K562 (cell line): Measurements from ENCODE around the gene CD74. TPM values are rescaled to one million over a fixed set of nuclear protein-coding genes. Genes with fewer than 3 reads are reported as not detected.

Experiments used
- ATAC-seq: fragments of 200-7000 bp; cut with Tn5 transposase; 3 replicates; pipeline ENCODE4 v1.9.1; 2020; ENCODE audit warnings: moderate library complexity
- BruUV-seq: library from RNA; stranded (reverse); fragments of 400-500 nt; replicated peaks from 2 replicates; lab custom pipeline; 2021; lab: Mats Ljungman, UMichigan
- CTCF ChIA-PET: fragments of 300-600 bp; formaldehyde crosslinking; extraction: SDS; loops from one replicate; lab custom pipeline; 2021; ENCODE audit warnings: low intra/inter-chr PET ratio; lab: Yijun Ruan, JAX
- POLR2A ChIA-PET: fragments of 300-600, 350-650 bp; sonication (Branson Sonifier 250); formaldehyde crosslinking; extraction: SDS; loops from one replicate; lab custom pipeline; 2021; ENCODE audit warnings: antibody characterized with exemption, inconsistent platforms; lab: Yijun Ruan, JAX
- DNase-seq, 4 experiments: peaks; one replicate each; pipeline versions ENCODE4 v3.0.0 to v3.0.0-alpha.2; 2011 to 2018; ENCODE audit warnings: low spot score in 3 of 4, mixed read lengths in 3 of 4; ENCODE audit errors: extremely low read depth in 1 of 4
- FAIRE-seq: peaks from 2 replicates; lab custom pipeline; 2011; peaks lifted over from hg19 to GRCh38; lab: Jason Lieb, UNC
- H2AFZ ChIP-seq: 2 replicates; pipeline ENCODE4 v1.6.0; 2011; ENCODE audit warnings: low read depth, low read length, control low read depth, inconsistent platforms
- H3K27ac ChIP-seq: fragments of 200-600 bp; 3 replicates; pipeline ENCODE4 v1.8.0; 2011; ENCODE audit warnings: low read depth, mild to moderate bottlenecking, control low read depth, inconsistent platforms, low read length, moderate library complexity, mixed read lengths; ENCODE audit errors: extremely low read depth
- H3K27me3 ChIP-seq, 2 experiments: fragments of 300-600 bp in 1 of 2; 2 replicates in 1 of 2; 3 replicates in 1 of 2; pipeline versions ENCODE4 v1.6.0 to v1.8.0; 2011; ENCODE audit warnings: inconsistent platforms in 2 of 2, low read length in 2 of 2, mild to moderate bottlenecking in 1 of 2, mixed read lengths in 1 of 2, moderate library complexity in 1 of 2; ENCODE audit not compliant: control insufficient read depth in 2 of 2, insufficient read depth in 2 of 2
- H3K36me3 ChIP-seq: fragments of 300-600 bp; 3 replicates; pipeline ENCODE4 v1.8.0; 2011; ENCODE audit warnings: mild to moderate bottlenecking, low read length, inconsistent platforms; ENCODE audit not compliant: control insufficient read depth, insufficient read depth
- H3K4me1 ChIP-seq, 2 experiments: fragments of 200-600 bp in 1 of 2; replicated peaks in 1 of 2; 2 replicates in 1 of 2; 3 replicates in 1 of 2; pipeline versions ENCODE4 v1.5.1 to v1.8.0; 2011; ENCODE audit warnings: inconsistent platforms in 2 of 2, low read length in 2 of 2, mild to moderate bottlenecking in 1 of 2, mixed read lengths in 1 of 2, moderate library complexity in 1 of 2; ENCODE audit not compliant: control insufficient read depth in 2 of 2, insufficient read depth in 2 of 2
- H3K4me2 ChIP-seq: 2 replicates; pipeline ENCODE4 v1.6.1; 2011; ENCODE audit warnings: low read length, control low read depth, inconsistent platforms, mixed read lengths; ENCODE audit not compliant: insufficient read depth
- H3K4me3 ChIP-seq: fragments of 200-600 bp; sonication (generic), shearing (Covaris generic); 2 replicates; pipeline ENCODE4 v1.5.1; 2016; ENCODE audit warnings: control low read depth, inconsistent platforms
- H3K79me2 ChIP-seq: fragments of 200-600 bp; 3 replicates; pipeline ENCODE4 v1.8.0; 2011; ENCODE audit warnings: low read length, inconsistent platforms; ENCODE audit not compliant: control insufficient read depth, insufficient read depth
- H3K9ac ChIP-seq, 2 experiments: 2 replicates each; pipeline versions ENCODE4 v1.6.0 to v1.6.1; 2011; ENCODE audit warnings: low read depth in 2 of 2, low read length in 2 of 2, control low read depth in 1 of 2, inconsistent platforms in 1 of 2, mild to moderate bottlenecking in 1 of 2, mixed read lengths in 1 of 2; ENCODE audit not compliant: insufficient read depth in 1 of 2
- H3K9me1 ChIP-seq: one replicate; pipeline ENCODE4 v1.6.0; 2011; ENCODE audit warnings: inconsistent platforms, mild to moderate bottlenecking, low read length, moderate library complexity; ENCODE audit not compliant: control insufficient read depth, insufficient read depth
- H3K9me3 ChIP-seq: replicated peaks from 2 replicates; pipeline ENCODE4 v1.5.1; 2011; ENCODE audit warnings: low read depth, low read length, inconsistent platforms; ENCODE audit not compliant: control insufficient read depth, insufficient read depth
- H4K20me1 ChIP-seq: replicated peaks from 2 replicates; pipeline ENCODE4 v1.6.1; 2011; ENCODE audit warnings: low read length, inconsistent platforms, mixed read lengths; ENCODE audit not compliant: control insufficient read depth, insufficient read depth
- ELF4 ChIP-seq: fragments of 450-650 bp; formaldehyde crosslinking; IDR thresholded peaks from 2 replicates; pipeline ENCODE4 v1.4.0; 2022; ENCODE audit warnings: missing genetic modification characterization
- HINFP ChIP-seq: fragments of 450-650 bp; conservative IDR thresholded peaks from 2 replicates; pipeline ENCODE4 v1.6.1; 2016; ENCODE audit warnings: missing genetic modification characterization, low read depth, mild to moderate bottlenecking, control low read depth, missing compliant biosample characterization
- MCM5 ChIP-seq: fragments of 450-650 bp; IDR thresholded peaks from 2 replicates; pipeline ENCODE4 v1.6.1; 2016; ENCODE audit warnings: low read depth
- RAD51 ChIP-seq: fragments of 450-650 bp; IDR thresholded peaks from 2 replicates; pipeline ENCODE4 v1.7.1; 2016; ENCODE audit warnings: low read depth, mild to moderate bottlenecking, borderline replicate concordance
- ZNF347 ChIP-seq: fragments of 450-650 bp; formaldehyde crosslinking; IDR thresholded peaks from 2 replicates; pipeline ENCODE4 v1.4.0; 2020; ENCODE audit warnings: low read depth, mild to moderate bottlenecking, moderate library complexity
- ZNF408 ChIP-seq: fragments of 250-450 bp; sonication (Bioruptor Pico); IDR thresholded peaks from 2 replicates; pipeline ENCODE4 v1.4.0; 2020; ENCODE audit warnings: low read depth, mild to moderate bottlenecking, moderate library complexity
- WGBS: fragments of 100-300 bp; shearing (Covaris generic); methylation state at CpG from one replicate; pipeline ENCODE4 v1.1.6; 2016; ENCODE audit warnings: low coverage, mixed read lengths; ENCODE audit not compliant: insufficient coverage; ENCODE audit errors: missing lambda C conversion rate; 5-methylcytosine and 5-hydroxymethylcytosine counted together
- in situ Hi-C: fragments of 300-500 bp; cut with MboI; formaldehyde crosslinking; loops from 4 replicates; pipeline ENCODE4 v1.15.0; 2018; ENCODE audit warnings: inconsistent platforms, mixed read lengths
- intact Hi-C: fragments of 100-400 bp; cut with micrococcal nuclease; formaldehyde crosslinking; loops from 2 replicates; pipeline ENCODE4 v1.14.2; 2022
- polyA plus RNA-seq, 8 experiments: library from polyadenylated mRNA; depleted of rRNA in 4 of 8; stranded (reverse) in 5 of 8; unstranded in 3 of 8; fragments of >200 nt; fragmentation: Nextera tagmentation in 2 of 8; fragmentation: Illumina TruSeq in 1 of 8; extraction: Ambion mirVana in 2 of 8; extraction: Trizol in 1 of 8; gene quantifications; 2 replicates each; pipeline versions ENCODE4 v1.2.1 to v1.2.3, GENCODE V29; 2011 to 2014; ENCODE audit warnings: inconsistent platforms in 1 of 8, missing spikeins in 1 of 8
- total RNA-seq, 7 experiments: library from RNA; depleted of rRNA in 6 of 7; stranded (reverse); fragments of >200 nt in 6 of 7; fragmentation: Illumina TruSeq in 2 of 7; extraction: Trizol in 2 of 7; gene quantifications; 2 replicates each; pipeline versions ENCODE4 v1.2.1 to v1.2.3, GENCODE V29; 2011 to 2021; ENCODE audit warnings: low replicate concordance in 1 of 7

The CD74 gene
- total and polyA plus RNA-seq, 9 of the 15 experiments (the other 6 are each of a cell fraction or from before 2014, with no cell fraction given) = 0.07 to 4.8 (median 0.32) TPM

DNA sequence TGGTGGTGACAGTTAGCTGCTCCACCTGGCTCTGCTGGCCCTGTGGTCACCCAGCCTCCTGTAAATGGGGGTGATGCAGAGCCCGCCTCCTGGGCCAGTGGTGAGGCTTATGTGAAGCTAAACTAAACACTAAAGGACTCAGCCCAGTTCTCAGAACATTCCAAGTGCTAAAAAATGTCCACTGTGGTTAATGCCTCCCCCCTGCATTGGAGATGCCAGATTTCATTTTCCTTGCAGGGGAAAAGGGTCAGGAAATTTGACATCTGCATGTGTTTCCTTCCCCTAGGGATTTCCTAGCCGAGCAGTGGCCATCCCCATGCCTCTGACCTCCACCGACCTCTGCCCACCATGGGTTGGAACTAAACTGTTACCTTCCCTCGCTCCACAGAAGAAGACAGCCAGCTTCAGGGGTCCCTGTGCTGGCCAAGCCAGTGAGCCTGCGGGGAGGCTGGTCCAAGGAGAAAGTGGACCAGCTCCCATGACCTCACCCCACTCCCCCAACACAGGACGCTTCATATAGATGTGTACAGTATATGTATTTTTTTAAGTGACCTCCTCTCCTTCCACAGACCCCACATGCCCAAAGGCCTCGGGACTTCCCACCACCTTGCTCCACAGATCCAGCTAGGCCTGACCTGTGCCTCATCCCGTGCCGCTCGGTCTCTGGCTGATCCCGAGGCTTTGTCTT is 13.0 kb downstream of the CD74 start:
- no peak overlapping the region for H3K4me2 ChIP-seq
- intact Hi-C loops = loop anchor here (2.0 kb wide), 1 partner anchor 37 kb away; no protein-coding TSS in a partner anchor
- H3K79me2 ChIP-seq = no peaks in the 10 kb centered on the region
- no TSS peak for BruUV-seq
- H3K9me1 ChIP-seq = peaks cover 8% of the 10 kb centered on the region
- in situ Hi-C loops = no loop called here
- CTCF ChIA-PET = no interaction called here
- 89% methylated on average over 10 of the region's 11 CpGs for WGBS
- H3K9me3 ChIP-seq = no peaks in the 10 kb centered on the region
- FAIRE-seq = no peak
- H3K4me3 ChIP-seq = no peak overlapping the region
- H3K4me1 ChIP-seq = peaks cover 5 to 10% of the 10 kb centered on the region in 2 experiments; a peak in 2 of 5 replicates
- H4K20me1 ChIP-seq = peaks cover 4% of the 10 kb centered on the region
- H3K27ac ChIP-seq = no peak overlapping the region
- TF ChIP-seq RAD51 = no peak
- TF ChIP-seq ELF4 (CRISPR knock-in tag) = no peak
- no peak for TF ChIP-seq HINFP (tag)
- TF ChIP-seq ZNF347 (CRISPR knock-in tag) = no peak
- no peak for TF ChIP-seq MCM5
- no peak for TF ChIP-seq ZNF408 (CRISPR knock-in tag)
- ATAC-seq = no peak
- H2AFZ ChIP-seq = no peak overlapping the region
- H3K36me3 ChIP-seq = peaks cover 74% of the 10 kb centered on the region; the same call in 2 of the 3 replicates
- POLR2A ChIA-PET = interaction anchor here (0.5 to 2.2 kb wide), 9 partner anchors 10 to 208 kb away, joined by 3 to 7 read pairs (median 3); partner anchors contain the start of gene RPS14
- peak overlapping the region in 1 of 2 experiments; percentile 43; a peak in 1 of 4 replicates for H3K9ac ChIP-seq
- no peaks in the 10 kb centered on the region for H3K27me3 ChIP-seq
- DNase-seq = no peak
